Spinal cord (tissue), 10 donors: ENCODE results near the gene FARP1. TPM values are rescaled to one million over a fixed set of nuclear protein-coding genes. Genes with fewer than 3 reads are reported as not detected.

ENCODE experiments used
- DNase-seq, 6 donors: peaks; one replicate each; pipeline versions ENCODE4 v3.0.0 to v3.0.0-alpha.2; 2013 to 2015; ENCODE audit warnings: low spot score in 6 of 6, low read depth in 4 of 6
- H3K27ac ChIP-seq: one replicate; pipeline ENCODE4 v1.5.1; 2013; ENCODE audit warnings: low read depth, low read length, control low read depth
- H3K27me3 ChIP-seq: one replicate; pipeline ENCODE4 v1.6.1; 2013; ENCODE audit warnings: low read length; ENCODE audit not compliant: control insufficient read depth, insufficient read depth
- H3K36me3 ChIP-seq: one replicate; pipeline ENCODE4 v1.6.1; 2013; ENCODE audit warnings: low read length; ENCODE audit not compliant: control insufficient read depth, insufficient read depth
- H3K4me1 ChIP-seq: one replicate; pipeline ENCODE4 v1.6.1; 2013; ENCODE audit warnings: low read length; ENCODE audit not compliant: control insufficient read depth, insufficient read depth
- H3K4me3 ChIP-seq: one replicate; pipeline ENCODE4 v1.5.1; 2013; ENCODE audit warnings: low read depth, low read length, control low read depth
- H3K9me3 ChIP-seq: one replicate; pipeline ENCODE4 v1.6.1; 2013; ENCODE audit warnings: low read length; ENCODE audit not compliant: control insufficient read depth, insufficient read depth
- WGBS: methylation state at CpG from one replicate; pipeline ENCODE4 v1.1.5; 2013; ENCODE audit warnings: missing lambda C conversion rate; ENCODE audit not compliant: insufficient coverage; 5-methylcytosine and 5-hydroxymethylcytosine counted together
- polyA plus RNA-seq, 2 donors: library from polyadenylated mRNA; unstranded; fragments of 120-200 nt; gene quantifications; one replicate each; pipeline ENCODE4 v1.2.1, GENCODE V29; 2013; ENCODE audit not compliant: insufficient read length in 2 of 2
- total RNA-seq, 2 donors: library from RNA; depleted of rRNA in 1 of 2; stranded (reverse); fragments of 120-200 nt in 1 of 2; fragments of >200 nt in 1 of 2; gene quantifications; one replicate each; pipeline versions ENCODE4 v1.2.3 to v1.2.4, GENCODE V29; 2013 to 2014
- donor health status: healthy.

FARP1 gene
- total and polyA plus RNA-seq, 4 donors = 44.0 to 134 (median 90.5) TPM

- 78% methylated on average over 2 of the region's 3 CpGs for WGBS
- no peaks in the 10 kb centered on the region for H3K27me3 ChIP-seq
- DNase-seq = no peak
- no peaks in the 10 kb centered on the region for H3K36me3 ChIP-seq
- H3K4me1 ChIP-seq = no peaks in the 10 kb centered on the region
- no peak overlapping the region for H3K27ac ChIP-seq
- H3K9me3 ChIP-seq = no peaks in the 10 kb centered on the region
- no peak overlapping the region for H3K4me3 ChIP-seq
Observed at GRCh38 chr13:98105929-98106336, 37.0 kb upstream of the FARP1 start.

DNA sequence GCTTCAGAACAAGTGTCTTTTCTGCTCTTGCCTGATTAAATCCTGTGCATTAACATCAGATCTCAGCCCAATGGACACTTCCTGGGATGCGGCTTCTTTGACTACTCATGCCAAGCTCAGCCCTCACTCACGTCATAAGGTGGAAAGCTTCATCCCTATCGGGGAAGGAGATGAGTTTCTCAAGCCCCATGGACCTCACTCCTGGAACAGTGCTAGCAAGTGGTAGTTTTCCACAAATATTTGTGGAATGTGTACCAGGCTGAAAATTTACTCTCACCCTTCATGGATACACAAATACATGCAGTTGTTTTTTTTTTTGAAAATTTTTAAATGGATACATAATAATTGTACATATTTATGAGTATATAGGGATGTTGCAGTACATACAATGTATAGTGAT lies 34.6 kb upstream of the FARP1 start:
- no CpG with 5 or more reads among the region's 3 CpGs for WGBS
- Histone ChIP-seq H3K9me3 (no peaks in the 10 kb centered on the region), H3K36me3 (no peaks in the 10 kb centered on the region), H3K27ac (no peak overlapping the region), H3K4me3 (no peak overlapping the region), H3K27me3 (no peaks in the 10 kb centered on the region), H3K4me1 (no peaks in the 10 kb centered on the region)
- no peak for DNase-seq

DNA sequence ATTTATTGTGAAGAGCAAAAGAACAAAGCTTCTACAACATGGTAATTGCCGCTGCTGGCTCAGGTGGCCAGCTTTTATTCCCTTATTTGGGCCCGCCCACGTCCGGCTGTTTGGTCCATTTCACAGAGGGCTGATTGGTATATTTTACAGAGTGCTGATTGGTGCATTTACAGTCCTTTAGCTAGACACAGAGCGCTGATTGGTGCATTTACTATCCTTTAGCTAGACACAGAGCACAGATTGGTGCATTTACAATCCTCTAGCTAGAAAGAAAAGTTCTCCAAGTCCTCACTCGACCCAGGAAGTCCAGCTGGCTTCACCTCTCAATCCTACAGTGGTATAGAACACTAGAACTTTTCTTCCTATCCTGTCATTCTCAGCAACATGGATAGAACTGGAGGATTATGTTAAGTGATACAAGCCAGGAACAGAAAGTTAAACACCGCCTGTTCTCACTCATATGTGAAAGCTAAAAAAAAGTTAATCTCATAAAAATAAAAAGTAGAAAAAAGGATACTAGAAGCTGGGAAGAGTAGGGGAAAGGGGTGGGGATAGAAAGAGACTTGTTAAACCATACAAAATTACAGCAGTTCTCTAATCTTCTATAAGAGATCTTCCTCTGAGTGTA lies 33.6 kb upstream of the FARP1 start:
- WGBS = 100% methylated on average over 2 of the region's 7 CpGs
- Histone ChIP-seq H3K4me1 (no peaks in the 10 kb centered on the region), H3K27me3 (no peaks in the 10 kb centered on the region), H3K36me3 (no peaks in the 10 kb centered on the region), H3K9me3 (no peaks in the 10 kb centered on the region), H3K27ac (no peak overlapping the region), H3K4me3 (no peak overlapping the region)
- peak in 1 of 6 donors; percentile 15 for DNase-seq

GRCh38 chr13:98110749-98111148 lies 32.1 kb upstream of the FARP1 start:
- no peaks in the 10 kb centered on the region for H3K4me1 ChIP-seq
- H3K27ac ChIP-seq = no peak overlapping the region
- no peak overlapping the region for H3K4me3 ChIP-seq
- WGBS = no CpG with 5 or more reads among the region's 5 CpGs
- H3K27me3 ChIP-seq = no peaks in the 10 kb centered on the region
- no peak for DNase-seq
- no peaks in the 10 kb centered on the region for H3K9me3 ChIP-seq
- H3K36me3 ChIP-seq = no peaks in the 10 kb centered on the region

GRCh38 chr13:98111168-98112098 lies 31.5 kb upstream of the FARP1 start:
- Histone ChIP-seq H3K27ac (no peak overlapping the region), H3K4me3 (no peak overlapping the region), H3K4me1 (no peaks in the 10 kb centered on the region), H3K9me3 (no peaks in the 10 kb centered on the region), H3K27me3 (no peaks in the 10 kb centered on the region), H3K36me3 (no peaks in the 10 kb centered on the region)
- no peak for DNase-seq
- 89% methylated on average over 7 of the region's 10 CpGs for WGBS

DNA sequence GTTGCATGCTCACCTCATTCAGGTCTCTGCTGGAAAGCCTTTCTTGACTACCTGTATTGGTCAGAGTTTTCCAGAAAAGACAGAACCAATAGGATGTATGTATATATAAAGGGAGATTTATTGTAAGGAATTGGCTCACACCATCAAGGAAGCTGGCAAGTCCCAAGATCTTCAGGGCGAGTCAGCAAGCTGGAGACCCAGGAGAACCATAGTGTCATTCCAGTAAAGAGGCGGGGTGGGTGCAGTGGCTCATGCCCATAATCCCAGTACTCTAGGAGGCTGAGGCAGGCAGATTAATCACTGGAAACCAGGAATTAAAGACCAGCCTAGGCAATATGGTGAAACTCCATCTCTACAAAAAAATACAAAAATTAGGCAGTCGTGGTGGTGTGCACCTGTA lies 30.4 kb upstream of the FARP1 start:
- H3K4me3 ChIP-seq = no peak overlapping the region
- WGBS = 91% methylated on average over 2 of the region's 3 CpGs
- H3K27ac ChIP-seq = no peak overlapping the region

GRCh38 chr13:98118865-98119264 lies 24.0 kb upstream of the FARP1 start:
- no peak for DNase-seq
- Histone ChIP-seq H3K4me3 (no peak overlapping the region), H3K36me3 (no peaks in the 10 kb centered on the region), H3K27me3 (no peaks in the 10 kb centered on the region), H3K4me1 (no peaks in the 10 kb centered on the region), H3K9me3 (no peaks in the 10 kb centered on the region), H3K27ac (no peak overlapping the region)

More for the DNA sequence above, 30.4 kb upstream of the FARP1 start:
- Histone ChIP-seq H3K36me3 (no peaks in the 10 kb centered on the region), H3K27me3 (no peaks in the 10 kb centered on the region), H3K4me1 (no peaks in the 10 kb centered on the region), H3K9me3 (no peaks in the 10 kb centered on the region)
- no peak for DNase-seq

- H3K27ac ChIP-seq = no peak overlapping the region
- no CpG with 5 or more reads among the region's 1 CpG for WGBS
- H3K9me3 ChIP-seq = no peaks in the 10 kb centered on the region
- H3K36me3 ChIP-seq = no peaks in the 10 kb centered on the region
- no peak for DNase-seq
- H3K27me3 ChIP-seq = no peaks in the 10 kb centered on the region
- no peaks in the 10 kb centered on the region for H3K4me1 ChIP-seq
- no peak overlapping the region for H3K4me3 ChIP-seq
Observed at GRCh38 chr13:98123176-98123575, 19.7 kb upstream of the FARP1 start.

DNA sequence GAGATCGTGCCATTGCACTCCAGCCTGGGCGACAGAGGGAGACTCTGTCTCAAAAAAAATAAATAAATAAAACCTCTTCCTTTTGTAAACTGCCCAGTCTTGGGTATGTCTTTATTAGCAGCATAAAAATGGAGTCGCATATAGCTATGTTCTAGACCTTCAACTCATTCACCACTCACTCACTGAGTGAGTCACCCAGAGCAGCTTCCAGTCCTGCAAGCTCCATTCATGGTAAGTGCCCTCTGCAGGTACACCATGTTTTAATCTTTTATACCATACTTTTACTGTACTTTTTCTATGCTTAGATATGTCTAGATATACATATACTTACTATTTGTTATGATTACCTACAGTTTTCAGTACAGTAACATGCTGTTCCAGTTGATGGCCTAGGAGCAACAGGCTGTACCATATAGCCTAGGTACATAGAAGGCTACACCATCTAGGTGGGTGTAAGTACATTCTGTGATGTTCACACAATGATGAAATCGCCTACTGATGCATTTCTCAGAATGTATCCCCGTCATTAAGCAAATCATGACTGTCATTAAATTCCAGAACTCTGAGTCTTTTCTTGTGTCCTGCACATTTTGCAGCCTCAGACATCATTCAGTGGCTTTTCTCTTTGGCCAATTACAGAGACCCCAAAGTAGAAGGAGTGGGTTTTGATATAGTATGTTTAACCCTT lies 13.7 kb upstream of the FARP1 start:
- H3K36me3 ChIP-seq = no peaks in the 10 kb centered on the region
- no peak overlapping the region for H3K27ac ChIP-seq
- no peak for DNase-seq
- no peak overlapping the region for H3K4me3 ChIP-seq
- no peaks in the 10 kb centered on the region for H3K9me3 ChIP-seq
- WGBS = 100% methylated on average over 1 of the region's 5 CpGs
- no peaks in the 10 kb centered on the region for H3K27me3 ChIP-seq
- H3K4me1 ChIP-seq = no peaks in the 10 kb centered on the region
